HG02571 (cell line): ENCODE results near the gene PGF.

Experiments used
- ATAC-seq: cut with Tn5 transposase; IDR thresholded peaks from one replicate; pipeline ENCODE4 v1.9.1; 2021; ENCODE audit warnings: mild to moderate bottlenecking, moderate library complexity; ENCODE audit not compliant: unreplicated experiment

PGF gene

DNA sequence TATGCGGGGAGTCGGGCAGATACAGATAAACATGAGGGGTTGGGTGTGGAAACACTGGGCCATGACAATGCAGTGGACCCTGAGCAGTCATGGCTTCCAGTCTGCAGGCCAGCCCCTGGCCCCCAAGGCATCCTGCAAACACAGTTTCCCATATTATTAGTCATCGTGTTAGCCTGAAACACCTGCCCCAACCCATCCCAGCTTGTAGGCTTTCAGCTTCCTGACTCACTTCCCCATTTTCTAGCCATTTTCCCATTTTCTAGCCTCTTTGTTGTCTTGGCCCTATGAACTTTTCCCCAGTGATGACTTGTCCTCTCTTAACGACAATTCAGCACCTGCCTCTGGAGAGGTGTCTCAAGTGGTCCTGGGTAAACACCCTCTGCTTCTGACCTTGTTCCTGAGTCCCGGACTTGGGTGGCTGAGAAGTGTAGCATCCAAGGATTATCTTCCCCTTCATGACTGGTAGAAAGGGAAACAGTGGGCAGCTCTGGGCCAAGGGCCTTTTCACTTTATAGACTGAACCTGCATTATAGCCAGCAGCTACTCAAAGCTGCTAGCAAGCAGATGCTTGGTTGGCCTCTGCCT lies 4.3 kb upstream of the PGF start:
- ATAC-seq = no peak

- no peak for ATAC-seq
Observed at GRCh38 chr14:74956280-74957072, 1.1 kb upstream of the PGF start.

GRCh38 chr14:74956027-74956279 lies 556 bp upstream of the PGF start:
- no peak for ATAC-seq

GRCh38 chr14:74954947-74955228 lies 509 bp downstream of the PGF start:
- no peak for ATAC-seq

- no peak for ATAC-seq
Observed at GRCh38 chr14:74954232-74954946, 1.0 kb downstream of the PGF start.

DNA sequence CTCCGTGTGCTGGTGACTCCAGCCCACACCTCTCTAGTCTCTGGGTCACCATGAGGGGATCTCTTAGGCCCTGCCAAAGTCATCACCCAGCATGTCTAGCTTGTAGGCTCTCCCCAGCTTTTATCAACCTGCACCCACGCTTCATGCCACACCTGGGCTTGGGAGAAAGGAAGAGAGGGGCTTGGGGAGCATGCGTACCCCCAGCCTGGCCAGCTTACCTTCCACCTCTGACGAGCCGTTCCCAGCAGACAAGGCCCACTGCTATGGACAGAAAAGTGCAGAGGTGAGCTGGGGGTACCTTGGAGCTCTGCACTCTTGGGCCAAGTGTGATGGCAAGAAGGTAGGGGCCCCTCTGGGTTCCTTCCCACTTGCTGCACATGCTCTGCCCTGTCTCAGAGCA lies 1.7 kb downstream of the PGF start:
- ATAC-seq = no peak

DNA sequence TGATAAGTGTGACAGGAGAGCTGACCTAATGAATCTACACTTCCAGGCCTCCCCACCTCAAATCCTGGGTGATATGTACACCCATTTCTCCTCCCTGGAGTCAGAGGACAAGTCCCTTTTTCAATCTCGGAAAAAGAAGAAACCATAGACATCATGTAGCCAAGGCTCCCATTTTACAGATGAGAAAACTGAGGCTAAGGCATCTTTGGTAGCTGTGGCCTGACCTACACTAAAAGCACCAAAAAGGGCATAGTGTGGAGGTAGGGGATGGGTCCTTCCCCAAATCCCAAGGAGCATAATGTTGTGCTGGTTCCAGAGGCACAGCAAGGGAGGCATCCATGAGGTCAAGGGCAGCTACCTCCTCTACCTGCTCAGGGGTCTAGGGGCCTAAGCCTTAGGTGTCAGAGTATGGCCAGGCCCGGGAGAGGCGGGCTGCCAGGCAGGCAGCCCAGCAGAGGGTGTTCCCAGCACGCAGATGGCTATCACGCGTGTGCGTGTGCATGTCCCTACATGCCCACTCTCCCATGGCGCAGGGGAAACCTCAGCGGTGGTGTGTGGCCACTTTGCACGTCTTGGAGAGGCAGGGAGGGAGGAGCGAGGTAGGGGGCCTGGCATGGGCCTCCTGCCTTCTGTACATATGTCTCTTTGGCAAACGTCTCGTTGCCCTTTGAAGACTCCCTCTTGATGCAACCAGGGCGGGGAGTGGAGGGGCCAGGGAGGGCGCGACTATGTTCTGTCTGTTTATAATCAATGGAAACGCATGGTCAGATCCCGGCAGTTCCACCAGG lies 2.5 kb downstream of the PGF start:
- ATAC-seq = no peak

GRCh38 chr14:74952180-74952665 lies 3.2 kb downstream of the PGF start:
- ATAC-seq = no peak

- no peak for ATAC-seq
Observed at GRCh38 chr14:74951443-74952179, 3.8 kb downstream of the PGF start.

DNA sequence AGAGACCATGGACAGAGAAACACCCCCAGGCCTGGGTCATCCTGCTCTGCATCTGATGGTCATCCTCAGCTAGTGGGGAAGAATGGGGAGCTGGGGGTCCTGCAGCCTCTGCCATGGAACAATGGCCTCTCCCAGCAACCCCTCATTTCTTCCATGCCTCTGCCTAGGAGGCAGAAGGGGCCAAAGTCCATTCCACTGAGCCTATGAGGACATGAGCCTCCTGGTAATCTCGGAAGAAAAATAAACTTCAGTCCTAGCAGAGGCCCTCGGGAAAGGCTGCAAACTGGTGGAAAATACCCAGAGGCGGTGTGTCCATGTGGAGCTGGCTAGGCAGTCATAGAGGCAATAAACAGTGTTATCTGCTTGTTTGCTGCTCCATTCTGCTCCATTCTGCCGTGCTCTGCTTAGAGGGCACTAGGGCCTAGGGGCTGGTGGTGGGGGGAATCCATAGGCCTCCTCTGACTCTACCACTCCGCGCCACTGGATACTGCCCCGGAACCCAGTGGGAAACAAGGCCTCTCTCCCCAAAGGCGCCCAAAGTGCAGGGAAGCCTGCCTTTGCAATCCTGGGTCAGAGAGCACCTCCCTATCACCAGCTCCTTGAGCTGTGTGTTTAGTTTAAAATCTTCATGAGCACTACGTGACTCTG lies 4.5 kb downstream of the PGF start:
- no peak for ATAC-seq

- ATAC-seq = no peak
Observed at GRCh38 chr14:74949859-74950573, 5.4 kb downstream of the PGF start.

DNA sequence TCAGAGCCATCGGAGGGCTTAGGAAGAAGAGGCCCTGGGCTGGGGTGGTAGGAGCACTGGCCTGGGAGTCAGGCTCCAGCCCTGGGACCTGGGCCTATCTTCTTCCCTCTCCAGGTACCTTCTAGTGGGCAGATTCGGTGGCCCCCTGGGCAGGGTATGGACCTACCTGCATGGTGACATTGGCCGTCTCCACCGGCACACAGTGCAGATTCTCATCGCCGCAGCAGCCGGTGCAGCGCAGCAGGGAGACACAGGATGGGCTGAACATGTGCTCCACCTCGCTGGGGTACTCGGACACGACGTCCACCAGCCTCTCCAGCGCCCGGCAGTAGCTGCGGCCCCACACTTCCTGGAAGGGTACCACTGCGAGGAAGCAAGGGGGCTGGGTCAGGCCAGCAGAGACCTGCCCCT lies 6.2 kb downstream of the PGF start:
- ATAC-seq = no peak

- no peak for ATAC-seq
Observed at GRCh38 chr14:74948228-74949175, 6.9 kb downstream of the PGF start.

DNA sequence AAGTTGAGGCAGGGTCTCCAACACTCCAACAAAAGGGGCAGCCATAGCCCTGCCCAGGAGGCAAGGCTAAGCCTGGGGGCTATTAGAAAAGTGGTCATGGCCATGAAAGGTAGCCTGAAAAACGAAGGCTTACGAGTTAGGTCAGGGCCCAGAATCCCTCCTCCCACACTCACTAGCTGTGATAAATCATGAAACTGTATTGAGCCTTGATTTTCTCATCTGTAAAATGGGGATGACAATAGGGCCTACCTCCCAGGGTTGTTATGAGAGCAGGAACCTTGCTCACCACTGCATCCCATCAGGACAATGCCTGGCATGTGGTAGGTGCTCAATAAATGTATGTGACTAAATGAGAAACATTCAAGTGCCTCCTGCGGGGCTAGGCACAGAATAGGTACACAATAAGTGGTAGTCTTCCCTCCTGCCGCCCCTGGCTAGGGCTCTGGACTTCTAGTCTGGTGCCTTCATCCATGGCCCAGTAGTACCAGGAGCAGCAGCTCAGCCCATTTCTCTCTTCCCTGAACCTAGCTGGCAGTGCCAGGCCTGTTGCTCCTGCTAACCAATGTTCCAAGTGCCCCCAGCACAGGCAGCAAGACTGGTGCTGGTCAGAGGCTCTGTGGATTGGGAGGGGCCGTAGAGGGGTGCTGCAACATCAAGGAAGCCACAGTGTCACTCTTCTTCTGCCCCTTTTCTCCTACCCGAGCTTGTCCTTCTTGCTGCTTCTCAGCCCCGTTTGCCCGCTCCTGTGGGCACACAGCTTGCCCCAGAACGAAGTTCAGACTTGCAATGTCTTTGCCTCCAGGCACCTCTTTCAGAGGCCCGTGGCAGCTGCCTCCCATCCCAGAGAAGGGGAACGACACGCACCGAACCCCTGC lies 7.8 kb downstream of the PGF start:
- no peak for ATAC-seq

DNA sequence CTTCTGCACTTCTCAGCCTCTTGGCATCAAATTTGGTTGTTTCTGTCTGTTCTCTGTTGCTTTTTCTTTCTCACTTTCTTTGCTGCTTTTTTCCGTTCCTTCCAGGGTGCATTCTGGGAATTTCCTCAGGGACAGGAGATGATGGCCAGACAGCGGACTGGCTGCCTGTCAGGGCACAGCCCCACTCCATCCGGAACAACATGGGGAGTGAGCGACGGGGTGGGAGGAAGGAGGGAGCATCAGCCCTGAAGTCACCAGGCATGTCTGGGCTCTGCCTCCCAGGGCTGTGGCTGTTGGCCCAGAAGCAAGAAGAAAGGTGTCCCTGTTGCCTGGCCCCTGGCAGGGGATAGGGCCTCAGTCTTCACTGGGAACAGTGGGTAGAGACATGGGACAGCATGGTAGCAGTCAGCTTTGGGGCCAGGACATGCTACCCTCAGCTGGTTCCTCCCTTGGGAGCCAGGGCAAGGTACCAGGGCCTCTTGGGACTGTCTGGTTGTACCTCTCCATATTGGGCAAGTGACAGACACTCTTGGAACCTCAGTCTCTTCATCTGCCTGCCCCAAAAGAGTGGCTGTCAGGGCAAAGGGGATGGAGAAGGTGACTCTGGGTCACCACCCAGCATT lies 8.6 kb downstream of the PGF start:
- no peak for ATAC-seq

GRCh38 chr14:74945852-74946658 lies 9.3 kb downstream of the PGF start:
- ATAC-seq = no peak
